ENCODE data around the gene AGAP1.

DNA sequence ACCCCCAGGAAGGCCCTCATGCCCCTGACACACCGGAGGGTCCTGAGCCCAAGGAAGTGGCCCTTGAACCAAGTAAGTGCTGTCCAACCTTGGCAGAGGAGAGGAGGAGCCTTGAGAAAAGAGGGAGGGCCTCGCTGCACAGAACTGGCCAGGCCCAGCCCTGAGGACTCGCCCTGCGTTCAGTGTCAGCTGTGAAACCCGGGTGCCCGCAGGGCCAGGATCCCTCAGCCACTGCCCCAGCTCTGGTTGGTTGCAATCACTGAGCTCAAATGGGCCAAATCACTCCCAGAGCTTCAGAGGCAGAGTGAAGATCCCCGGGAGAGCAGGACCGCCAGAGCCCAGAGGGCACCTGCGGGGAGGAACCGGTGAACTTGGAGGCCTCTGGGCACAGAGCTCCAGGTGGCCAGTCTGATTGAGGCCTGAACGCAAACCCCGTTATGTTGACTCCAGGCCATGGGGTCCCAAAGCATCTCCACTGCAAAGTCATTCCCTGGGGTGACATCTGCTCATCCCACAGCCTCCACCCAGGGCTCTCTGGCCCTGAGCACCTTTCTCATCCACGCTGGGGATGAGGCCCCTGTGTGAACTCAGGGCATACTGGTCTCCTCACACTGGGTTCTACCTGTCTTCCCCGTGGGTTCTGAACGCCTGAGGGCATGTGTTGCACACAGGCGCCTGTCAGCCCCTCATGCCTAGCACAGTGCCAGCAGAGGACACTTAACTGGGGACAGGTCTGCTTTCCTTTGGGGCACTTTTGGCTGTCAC is 662.4 kb downstream of the AGAP1 start:
- no peak for TF ChIP-seq POLR2A (IDR thresholded peaks at IDR 0.05)
- TF ChIP-seq, protein P1, sequence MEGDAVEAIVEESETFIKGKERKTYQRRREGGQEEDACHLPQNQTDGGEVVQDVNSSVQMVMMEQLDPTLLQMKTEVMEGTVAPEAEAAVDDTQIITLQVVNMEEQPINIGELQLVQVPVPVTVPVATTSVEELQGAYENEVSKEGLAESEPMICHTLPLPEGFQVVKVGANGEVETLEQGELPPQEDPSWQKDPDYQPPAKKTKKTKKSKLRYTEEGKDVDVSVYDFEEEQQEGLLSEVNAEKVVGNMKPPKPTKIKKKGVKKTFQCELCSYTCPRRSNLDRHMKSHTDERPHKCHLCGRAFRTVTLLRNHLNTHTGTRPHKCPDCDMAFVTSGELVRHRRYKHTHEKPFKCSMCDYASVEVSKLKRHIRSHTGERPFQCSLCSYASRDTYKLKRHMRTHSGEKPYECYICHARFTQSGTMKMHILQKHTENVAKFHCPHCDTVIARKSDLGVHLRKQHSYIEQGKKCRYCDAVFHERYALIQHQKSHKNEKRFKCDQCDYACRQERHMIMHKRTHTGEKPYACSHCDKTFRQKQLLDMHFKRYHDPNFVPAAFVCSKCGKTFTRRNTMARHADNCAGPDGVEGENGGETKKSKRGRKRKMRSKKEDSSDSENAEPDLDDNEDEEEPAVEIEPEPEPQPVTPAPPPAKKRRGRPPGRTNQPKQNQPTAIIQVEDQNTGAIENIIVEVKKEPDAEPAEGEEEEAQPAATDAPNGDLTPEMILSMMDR (IDR thresholded peaks at IDR 0.05), result no peak
- TF ChIP-seq EP300 (IDR thresholded peaks at IDR 0.05), result no peak
